ENCODE measurements around the gene ZFP92. TPM values are rescaled to one million over a fixed set of nuclear protein-coding genes. Genes with fewer than 3 reads are reported as not detected.

Gene ZFP92
- total and polyA plus RNA-seq, 2 of the 8 experiments (the other 6 are each of a cell fraction or from before 2014, with no cell fraction given), result 0.14 to 0.41 TPM

GRCh38 chrX:153406011-153406410, 5.3 kb upstream of the ZFP92 start (continued):
- TF ChIP-seq MAX (IDR thresholded peaks at IDR 0.05), result no peak

Data from H1 (cell line).